BLaER1 treated with 17β-estradiol and CSF1 and Interleukin-3, amounts not matched to agents 10 nM and 100 nM (cell line): ENCODE results near the gene SLC38A7.
"Not testable (repeated sequence)": the region's sequence is repeated elsewhere in the genome, so short reads cannot be mapped to it uniquely, and the experiment has no call there.

Experiments used
- H3K27ac ChIP-seq, 11 experiments: shearing (Covaris generic); formaldehyde crosslinking; 2 replicates each; pipeline ENCODE4 v1.8.1; 2022
- H3K27me3 ChIP-seq, 11 experiments: shearing (Covaris generic); formaldehyde crosslinking; 2 replicates each; pipeline ENCODE4 v1.8.1; 2022
- H3K36me3 ChIP-seq, 11 experiments: shearing (Covaris generic); formaldehyde crosslinking; 2 replicates each; pipeline ENCODE4 v1.8.1; 2022
- H3K4me1 ChIP-seq, 10 experiments: shearing (Covaris generic); formaldehyde crosslinking; 2 replicates each; pipeline ENCODE4 v1.8.1; 2022
- H3K4me2 ChIP-seq, 11 experiments: shearing (Covaris generic); formaldehyde crosslinking; 2 replicates each; pipeline ENCODE4 v1.8.1; 2022
- H3K4me3 ChIP-seq, 10 experiments: shearing (Covaris generic); formaldehyde crosslinking; 2 replicates each; pipeline ENCODE4 v1.8.1; 2022
- H3K9ac ChIP-seq, 11 experiments: shearing (Covaris generic); formaldehyde crosslinking; 2 replicates each; pipeline ENCODE4 v1.8.1; 2022
- H3K9me3 ChIP-seq, 11 experiments: shearing (Covaris generic); formaldehyde crosslinking; replicated peaks in 1 of 11; 2 replicates each; pipeline ENCODE4 v1.8.1; 2022
- H4K20me1 ChIP-seq, 11 experiments: shearing (Covaris generic); formaldehyde crosslinking; 2 replicates each; pipeline ENCODE4 v1.8.1; 2022
- Cebpa-rat ChIP-seq, 11 experiments: shearing (Covaris generic); IDR thresholded peaks; 2 replicates each; pipeline ENCODE4 v1.8.1; 2022

Gene SLC38A7

DNA sequence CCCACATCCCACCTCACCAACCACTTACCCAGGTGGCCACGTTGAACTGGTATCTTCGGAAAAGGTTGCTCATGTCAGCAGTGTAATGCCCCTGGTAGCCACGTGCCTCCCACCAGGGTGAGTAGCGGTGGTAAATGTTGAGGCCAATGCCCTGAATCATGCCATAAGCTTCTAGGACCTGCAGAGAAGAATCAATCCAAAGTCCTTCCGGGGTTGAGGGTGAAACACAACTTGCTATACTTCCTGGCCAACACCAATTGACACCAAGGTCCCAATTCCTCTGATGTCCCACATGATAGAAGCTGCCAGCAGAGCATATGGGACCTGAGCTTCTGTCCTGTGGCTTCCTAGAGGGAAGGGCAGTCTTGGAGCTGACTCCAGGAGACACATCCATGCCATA is 43.6 kb downstream of the SLC38A7 start:
- H3K27me3 ChIP-seq = no peaks in the 10 kb centered on the region
- H3K9me3 ChIP-seq = no peaks in the 10 kb centered on the region
- no peak overlapping the region for H3K9ac ChIP-seq
- no peaks in the 10 kb centered on the region for H3K36me3 ChIP-seq
- no peaks in the 10 kb centered on the region for H4K20me1 ChIP-seq
- H3K27ac ChIP-seq = no peak overlapping the region
- H3K4me1 ChIP-seq = peaks cover 0 to 31% (median 0%) of the 10 kb centered on the region in 10 experiments; a peak in 7 of 20 replicates
- TF ChIP-seq Cebpa-rat (IDR thresholded peaks at IDR 0.05) = no peak
- H3K4me2 ChIP-seq = no peak overlapping the region
- no peak overlapping the region for H3K4me3 ChIP-seq

DNA sequence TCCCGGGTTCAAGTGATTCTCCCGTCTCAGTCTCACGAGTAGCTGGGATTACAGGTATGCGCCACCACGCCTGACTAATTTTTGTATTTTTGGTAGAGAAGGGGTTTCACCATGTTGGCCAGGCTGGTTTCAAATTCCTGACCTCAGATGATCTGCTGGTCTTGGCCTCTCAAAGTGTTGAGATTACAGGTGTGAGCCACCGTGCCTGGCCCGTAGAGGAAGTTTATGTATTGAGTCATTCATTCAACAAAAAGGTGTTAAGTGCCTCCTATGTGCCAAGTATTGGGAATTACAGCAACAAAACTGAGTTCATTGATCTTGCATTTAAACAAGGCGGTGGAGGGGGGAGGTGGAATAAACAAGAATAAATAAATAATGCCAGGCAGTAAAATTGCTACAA is 44.7 kb downstream of the SLC38A7 start:
- peaks cover 0 to 43% (median 0%) of the 10 kb centered on the region in 10 experiments; a peak in 7 of 20 replicates for H3K4me1 ChIP-seq
- H3K4me2 ChIP-seq = no peak overlapping the region
- no peaks in the 10 kb centered on the region for H3K27me3 ChIP-seq
- H3K9ac ChIP-seq = no peak overlapping the region
- no peak overlapping the region for H3K27ac ChIP-seq
- no peaks in the 10 kb centered on the region for H4K20me1 ChIP-seq
- no peak for TF ChIP-seq Cebpa-rat (IDR thresholded peaks at IDR 0.05)
- no peaks in the 10 kb centered on the region for H3K9me3 ChIP-seq
- H3K4me3 ChIP-seq = no peak overlapping the region
- H3K36me3 ChIP-seq = no peaks in the 10 kb centered on the region

DNA sequence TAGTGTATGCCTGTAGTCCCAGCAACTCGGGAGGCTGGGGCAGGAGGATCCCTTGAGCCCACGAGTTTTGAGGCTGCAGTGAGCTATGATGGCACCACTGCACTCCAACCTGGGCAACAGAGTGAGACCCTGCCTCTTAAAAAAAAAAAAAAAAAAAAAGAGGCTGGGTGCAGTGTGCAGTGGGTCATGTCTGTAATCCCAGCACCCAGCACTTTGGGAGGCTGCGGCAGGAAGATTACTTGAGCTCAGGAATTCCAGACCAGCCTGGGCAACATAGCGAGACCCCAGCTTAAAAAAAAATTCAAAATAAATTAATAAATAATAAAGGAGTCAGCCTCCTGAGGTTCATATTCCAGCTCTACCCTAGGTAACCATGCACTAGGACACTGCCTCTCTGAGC is 45.3 kb downstream of the SLC38A7 start:
- no peaks in the 10 kb centered on the region for H3K36me3 ChIP-seq

DNA sequence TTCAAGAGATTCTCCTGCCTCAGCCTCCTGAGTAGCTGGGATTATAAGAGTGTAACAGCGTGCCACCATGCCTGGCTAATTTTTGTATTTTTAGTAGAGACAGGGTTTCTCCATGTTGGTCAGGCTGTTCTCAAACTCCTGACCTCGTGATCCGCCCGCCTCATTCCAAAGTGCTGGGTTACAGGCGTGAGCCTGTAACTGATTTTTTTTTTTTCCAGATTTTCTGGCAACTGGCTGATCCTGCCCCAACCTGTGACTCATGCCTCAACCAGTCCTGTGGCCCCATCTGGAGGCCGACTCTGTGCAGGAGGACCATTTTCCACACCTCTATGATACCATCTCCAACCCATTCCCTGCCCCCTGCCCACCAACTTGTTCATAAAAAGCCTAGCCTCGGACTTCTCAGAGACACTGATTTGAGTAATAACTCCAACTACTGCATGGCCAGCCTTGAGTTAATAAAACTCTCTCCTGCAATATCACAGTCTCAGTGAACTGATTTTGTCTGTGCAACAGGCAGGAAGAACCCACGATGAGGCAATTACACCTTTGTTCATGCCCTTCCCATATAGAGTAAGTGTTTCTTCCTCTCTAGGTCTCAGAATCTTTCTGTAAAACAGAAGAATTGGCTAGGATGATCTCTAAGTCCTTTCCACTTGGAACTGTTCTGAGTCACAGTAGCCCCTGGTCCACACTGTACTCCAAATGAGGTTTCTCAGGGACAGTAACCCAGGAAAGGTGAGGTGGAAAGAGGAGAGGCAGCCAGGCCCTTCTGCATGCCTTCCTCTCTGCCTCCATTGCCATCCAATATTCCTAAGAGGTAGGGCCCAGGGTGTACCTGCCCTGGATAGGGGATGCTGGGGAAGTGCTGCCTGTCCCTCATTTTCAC is 46.2 kb downstream of the SLC38A7 start:
- no peaks in the 10 kb centered on the region for H3K27me3 ChIP-seq
- H3K4me1 ChIP-seq = peaks cover 0 to 48% (median 0%) of the 10 kb centered on the region in 10 experiments; a peak in 7 of 20 replicates
- peak overlapping the region in 3 of 11 experiments; percentile 58 to 64 (median 62); a peak in 5 of 22 replicates for H3K27ac ChIP-seq
- H3K4me2 ChIP-seq = peak overlapping the region in 3 of 11 experiments; percentile 61 to 67 (median 66); a peak in 6 of 22 replicates
- no peaks in the 10 kb centered on the region for H3K9me3 ChIP-seq
- no peaks in the 10 kb centered on the region for H4K20me1 ChIP-seq
- peak overlapping the region in 3 of 11 experiments; percentile 3 to 38 (median 30); a peak in 2 of 22 replicates for H3K9ac ChIP-seq
- H3K4me3 ChIP-seq = no peak overlapping the region
- TF ChIP-seq Cebpa-rat (IDR thresholded peaks at IDR 0.05) = no peak
- no peaks in the 10 kb centered on the region for H3K36me3 ChIP-seq

More for the DNA sequence above, 45.3 kb downstream of the SLC38A7 start:
- Histone ChIP-seq H3K4me3 (no peak overlapping the region), H3K9ac (no peak overlapping the region), H3K4me2 (peak overlapping the region in 1 of 11 experiments; percentile 66; a peak in 1 of 22 replicates), H4K20me1 (no peaks in the 10 kb centered on the region), H3K4me1 (peaks cover 0 to 48% (median 0%) of the 10 kb centered on the region in 10 experiments; a peak in 7 of 20 replicates), H3K27me3 (no peaks in the 10 kb centered on the region), H3K9me3 (no peaks in the 10 kb centered on the region), H3K27ac (no peak overlapping the region; a peak in 1 of 22 replicates)
- TF ChIP-seq Cebpa-rat (IDR thresholded peaks at IDR 0.05) = no peak

DNA sequence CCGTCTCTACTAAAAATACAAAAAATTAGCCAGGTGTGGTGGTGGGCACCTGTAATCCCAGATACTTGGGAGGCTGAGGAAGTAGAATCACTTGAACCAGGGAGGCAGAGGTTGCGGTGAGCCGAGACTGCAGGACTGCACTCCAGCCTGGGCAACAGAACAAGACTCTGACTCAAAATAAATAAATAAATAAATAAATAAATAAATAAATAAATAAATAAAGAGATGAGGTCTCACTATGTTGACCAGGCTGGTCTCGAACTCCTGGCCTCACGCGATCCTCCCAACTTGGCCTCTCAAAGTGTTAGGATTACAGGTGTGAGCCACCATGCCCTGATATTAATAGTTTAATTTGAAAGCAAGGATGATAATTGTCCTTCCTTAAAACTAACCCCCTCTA is 47.5 kb downstream of the SLC38A7 start:
- H3K4me3 ChIP-seq, H3K27me3 ChIP-seq, H4K20me1 ChIP-seq, H3K36me3 ChIP-seq, H3K9me3 ChIP-seq: not testable (repeated sequence)
- Histone ChIP-seq H3K4me1 (peaks cover 0 to 48% (median 0%) of the 10 kb centered on the region in 10 experiments; a peak in 7 of 20 replicates), H3K4me2 (peak overlapping the region in 3 of 11 experiments; percentile 61 to 67 (median 66); a peak in 6 of 22 replicates), H3K9ac (peak overlapping the region in 2 of 11 experiments; percentile 9 to 38; a peak in 2 of 22 replicates), H3K27ac (peak overlapping the region in 3 of 11 experiments; percentile 58 to 64 (median 62); a peak in 6 of 22 replicates)

DNA sequence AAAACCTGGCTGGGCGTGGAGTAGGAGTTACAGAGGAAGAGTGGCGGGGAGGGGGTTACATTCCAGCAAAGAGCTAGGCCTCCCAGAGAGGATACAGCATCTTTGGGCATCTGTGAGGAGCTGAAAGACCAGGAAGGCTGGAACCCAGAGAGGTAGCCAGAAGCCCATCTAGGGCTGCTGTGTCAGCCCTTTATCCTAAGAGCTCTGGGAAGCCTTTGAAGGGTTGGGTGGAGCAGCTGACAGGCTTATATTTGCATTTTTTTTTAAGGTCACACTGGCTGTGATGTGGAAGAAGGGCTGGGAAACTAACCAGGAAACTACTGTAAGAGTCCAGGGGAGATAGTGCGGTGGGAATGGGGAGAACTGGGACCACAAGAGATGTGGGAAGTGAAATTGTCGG is 48.1 kb downstream of the SLC38A7 start:
- peak overlapping the region in 3 of 11 experiments; percentile 20 to 62 (median 58); a peak in 5 of 22 replicates for H3K27ac ChIP-seq
- no peaks in the 10 kb centered on the region for H3K9me3 ChIP-seq
- no peak overlapping the region for H3K4me3 ChIP-seq
- no peaks in the 10 kb centered on the region for H4K20me1 ChIP-seq
- no peak for TF ChIP-seq Cebpa-rat (IDR thresholded peaks at IDR 0.05)
- H3K4me2 ChIP-seq = peak overlapping the region in 3 of 11 experiments; percentile 61 to 67 (median 66); a peak in 5 of 22 replicates
- no peaks in the 10 kb centered on the region for H3K36me3 ChIP-seq
- H3K4me1 ChIP-seq = peaks cover 0 to 48% (median 0%) of the 10 kb centered on the region in 10 experiments; a peak in 7 of 20 replicates
- no peaks in the 10 kb centered on the region for H3K27me3 ChIP-seq
- peak overlapping the region in 1 of 11 experiments; percentile 17; a peak in 1 of 22 replicates for H3K9ac ChIP-seq

DNA sequence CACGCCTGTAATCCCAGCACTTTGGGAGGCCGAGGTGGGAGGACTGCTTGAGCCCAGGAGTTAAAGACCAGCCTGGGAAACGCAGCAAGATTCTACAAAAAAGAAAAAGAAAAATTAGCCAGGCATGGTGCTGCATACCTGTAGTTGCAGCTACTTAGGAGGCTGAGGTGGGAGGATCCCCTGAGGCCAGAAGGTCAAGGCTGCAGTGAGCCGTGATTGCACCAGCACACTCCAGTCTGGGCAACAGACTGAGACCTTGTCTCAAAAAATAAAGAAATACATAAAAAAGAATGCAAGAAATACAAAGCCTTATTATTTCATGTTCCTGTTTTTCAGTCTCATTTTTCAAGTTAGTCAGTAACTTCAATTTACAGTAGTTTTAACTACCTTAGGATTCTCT is 49.1 kb downstream of the SLC38A7 start:
- Histone ChIP-seq H3K9me3 (no peaks in the 10 kb centered on the region), H3K4me1 (peaks cover 4 to 53% (median 5%) of the 10 kb centered on the region in 10 experiments; a peak in 19 of 20 replicates), H3K27me3 (no peaks in the 10 kb centered on the region), H3K27ac (peak overlapping the region in 1 of 11 experiments; percentile 32; a peak in 2 of 22 replicates), H3K4me2 (peak overlapping the region in 2 of 11 experiments; percentile 66 to 67; a peak in 4 of 22 replicates), H3K4me3 (no peak overlapping the region), H3K9ac (no peak overlapping the region; a peak in 1 of 22 replicates), H3K36me3 (no peaks in the 10 kb centered on the region), H4K20me1 (no peaks in the 10 kb centered on the region)
- no peak for TF ChIP-seq Cebpa-rat (IDR thresholded peaks at IDR 0.05)

DNA sequence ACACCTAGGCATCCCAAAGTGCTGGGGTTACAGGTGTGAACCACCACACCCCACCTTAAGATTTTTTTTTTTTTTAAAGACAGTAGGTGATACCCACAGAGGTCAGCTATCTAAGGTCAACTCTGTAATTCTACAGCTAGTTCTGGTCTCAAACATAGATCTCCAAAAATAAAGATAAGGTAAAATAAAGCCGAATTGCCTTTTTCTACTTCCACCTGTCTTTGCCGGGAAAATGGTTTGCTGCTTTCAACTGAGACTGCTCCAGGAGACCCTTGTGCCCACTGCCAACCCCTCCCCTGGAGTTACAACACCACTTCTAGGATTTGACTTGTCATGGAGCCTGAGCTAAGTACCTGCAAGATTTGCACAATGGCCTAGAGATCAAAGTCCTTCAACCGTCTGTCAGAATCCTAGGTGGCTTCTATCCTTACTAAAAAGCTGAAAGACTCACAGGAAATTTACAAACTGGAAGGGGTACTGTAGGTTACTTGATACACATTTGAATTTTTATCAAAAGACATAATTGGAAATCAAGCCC is 50.2 kb downstream of the SLC38A7 start:
- no peak for TF ChIP-seq Cebpa-rat (IDR thresholded peaks at IDR 0.05)
- H3K9me3 ChIP-seq = no peaks in the 10 kb centered on the region
- no peak overlapping the region for H3K9ac ChIP-seq
- H3K27me3 ChIP-seq = no peaks in the 10 kb centered on the region
- H4K20me1 ChIP-seq = peaks cover 0 to 2% (median 0%) of the 10 kb centered on the region in 11 experiments; a peak in 4 of 22 replicates
- H3K4me2 ChIP-seq = no peak overlapping the region
- H3K4me3 ChIP-seq = no peak overlapping the region
- H3K4me1 ChIP-seq = peaks cover 4 to 54% (median 6%) of the 10 kb centered on the region in 10 experiments; a peak in 19 of 20 replicates
- H3K27ac ChIP-seq = no peak overlapping the region
- no peaks in the 10 kb centered on the region for H3K36me3 ChIP-seq
